IMR-90 (cell line): ENCODE measurements around the gene RNF32. TPM values are rescaled to one million over a fixed set of nuclear protein-coding genes. Genes with fewer than 3 reads are reported as not detected.

Source experiments
- ATAC-seq: fragments of 200-7000 bp; cut with Tn5 transposase; 2 replicates; pipeline ENCODE4 v1.9.1; 2020; ENCODE audit warnings: low read depth, mild to moderate bottlenecking, moderate library complexity
- BruUV-seq: library from RNA; stranded (reverse); fragments of 400-500 nt; replicated peaks from 2 replicates; lab custom pipeline; 2021; lab: Mats Ljungman, UMichigan
- CTCF ChIA-PET: fragments of 300-600 bp; formaldehyde crosslinking; extraction: SDS; loops from one replicate; lab custom pipeline; 2021; ENCODE audit warnings: antibody characterized with exemption; lab: Yijun Ruan, JAX
- POLR2A ChIA-PET: fragments of 300-600 bp; sonication (Branson Sonifier 250); formaldehyde crosslinking; loops from one replicate; lab custom pipeline; 2022; ENCODE audit warnings: antibody characterized with exemption; ENCODE audit not compliant: unreplicated experiment; lab: Charles Lee
- DNase-seq: peaks from one replicate; pipeline ENCODE4 v3.0.0; 2013
- H2AFZ ChIP-seq: replicated peaks from 2 replicates; pipeline ENCODE3; 2013; ENCODE audit warnings: low read length, mild to moderate bottlenecking; ENCODE audit not compliant: poor library complexity
- H2AK5ac ChIP-seq: 2 replicates; pipeline ENCODE4 v1.6.1; 2013; ENCODE audit warnings: low read depth, low read length, inconsistent platforms
- H2AK9ac ChIP-seq: replicated peaks from 2 replicates; pipeline ENCODE3; 2013; ENCODE audit warnings: mild to moderate bottlenecking, low read depth, low read length, moderate library complexity; ENCODE audit not compliant: poor library complexity
- H2BK120ac ChIP-seq: 2 replicates; pipeline ENCODE4 v1.6.1; 2013; ENCODE audit warnings: low read depth, low read length, inconsistent platforms
- H2BK15ac ChIP-seq: 3 replicates; pipeline ENCODE4 v1.6.1; 2013; ENCODE audit warnings: low read depth, low read length, inconsistent platforms
- H2BK20ac ChIP-seq: 2 replicates; pipeline ENCODE4 v1.6.1; 2013; ENCODE audit warnings: low read depth, mild to moderate bottlenecking, inconsistent platforms, low read length, moderate library complexity
- H2BK5ac ChIP-seq: 2 replicates; pipeline ENCODE4 v1.6.1; 2013; ENCODE audit warnings: mild to moderate bottlenecking, low read depth, low read length, inconsistent platforms; ENCODE audit not compliant: poor library complexity, severe bottlenecking
- H3K14ac ChIP-seq: replicated peaks from 2 replicates; pipeline ENCODE4 v1.6.1; 2013; ENCODE audit warnings: low read depth, low read length, inconsistent platforms
- H3K18ac ChIP-seq: 2 replicates; pipeline ENCODE4 v1.6.1; 2013; ENCODE audit warnings: low read depth, low read length, control low read depth
- H3K23ac ChIP-seq: 2 replicates; pipeline ENCODE4 v1.6.1; 2013; ENCODE audit warnings: low read depth, low read length, inconsistent platforms
- H3K27ac ChIP-seq: 2 replicates; pipeline ENCODE4 v1.5.1; 2013; ENCODE audit warnings: mild to moderate bottlenecking, control low read depth, low read length; ENCODE audit not compliant: insufficient read depth
- H3K27me3 ChIP-seq: 2 replicates; pipeline ENCODE4 v1.6.1; 2013; ENCODE audit warnings: low read length; ENCODE audit not compliant: control insufficient read depth, insufficient read depth
- H3K36me3 ChIP-seq: 2 replicates; pipeline ENCODE4 v1.6.1; 2013; ENCODE audit warnings: low read length, mixed read lengths; ENCODE audit not compliant: control insufficient read depth, insufficient read depth
- H3K4ac ChIP-seq: 2 replicates; pipeline ENCODE4 v1.6.1; 2013; ENCODE audit warnings: low read depth, low read length, inconsistent platforms
- H3K4me1 ChIP-seq: 2 replicates; pipeline ENCODE4 v1.6.1; 2013; ENCODE audit warnings: low read length, mixed read lengths; ENCODE audit not compliant: control insufficient read depth, insufficient read depth
- H3K4me2 ChIP-seq: 2 replicates; pipeline ENCODE4 v1.6.1; 2013; ENCODE audit warnings: low read depth, mild to moderate bottlenecking, control low read depth, low read length, moderate library complexity
- H3K4me3 ChIP-seq: 2 replicates; pipeline ENCODE4 v1.5.1; 2013; ENCODE audit warnings: low read depth, mild to moderate bottlenecking, control low read depth, low read length, moderate library complexity; ENCODE audit not compliant: insufficient read depth
- H3K56ac ChIP-seq: 2 replicates; pipeline ENCODE4 v1.6.1; 2013; ENCODE audit warnings: low read length, inconsistent platforms; ENCODE audit not compliant: insufficient read depth; ENCODE audit errors: extremely low read depth
- H3K79me1 ChIP-seq, 2 experiments: 2 replicates each; pipeline ENCODE4 v1.6.1; 2013; ENCODE audit warnings: low read length in 2 of 2, inconsistent platforms in 1 of 2, low read depth in 1 of 2
- H3K9ac ChIP-seq: 2 replicates; pipeline ENCODE4 v1.6.1; 2013; ENCODE audit warnings: low read depth, low read length, control low read depth
- H3K9me1 ChIP-seq: 2 replicates; pipeline ENCODE4 v1.6.1; 2013; ENCODE audit warnings: low read length, inconsistent platforms; ENCODE audit not compliant: insufficient read depth
- H3K9me3 ChIP-seq: 2 replicates; pipeline ENCODE4 v1.6.1; 2013; ENCODE audit warnings: low read length; ENCODE audit not compliant: control insufficient read depth, insufficient read depth
- H4K20me1 ChIP-seq: 2 replicates; pipeline ENCODE4 v1.6.1; 2013; ENCODE audit warnings: low read length, inconsistent platforms; ENCODE audit not compliant: insufficient read depth
- H4K5ac ChIP-seq: 2 replicates; pipeline ENCODE4 v1.6.1; 2013; ENCODE audit warnings: mild to moderate bottlenecking, low read depth, low read length, control low read depth
- H4K8ac ChIP-seq, 2 experiments: 2 replicates each; pipeline ENCODE4 v1.6.1; 2013; ENCODE audit warnings: low read depth in 2 of 2, low read length in 2 of 2, control low read depth in 1 of 2, inconsistent platforms in 1 of 2
- H4K91ac ChIP-seq: 2 replicates; pipeline ENCODE4 v1.6.1; 2013; ENCODE audit warnings: low read depth, low read length, inconsistent platforms; ENCODE audit not compliant: insufficient read depth
- MAFK ChIP-seq: IDR thresholded peaks from 2 replicates; pipeline ENCODE4 v1.6.1; 2012; ENCODE audit warnings: low read depth, low read length, improper control_type of control experiment
- MAZ ChIP-seq: IDR thresholded peaks from 2 replicates; pipeline ENCODE4 v1.6.1; 2012; ENCODE audit warnings: low read depth, mild to moderate bottlenecking, low read length, improper control_type of control experiment, moderate library complexity, borderline replicate concordance
- MXI1 ChIP-seq: IDR thresholded peaks from 2 replicates; pipeline ENCODE4 v1.6.1; 2012; ENCODE audit warnings: low read depth, mild to moderate bottlenecking, low read length, moderate library complexity, borderline replicate concordance
- POLR2A ChIP-seq: IDR thresholded peaks from 2 replicates; pipeline ENCODE4 v1.6.1; 2012; ENCODE audit warnings: mild to moderate bottlenecking, low read depth, low read length
- RFX5 ChIP-seq: IDR thresholded peaks from 2 replicates; pipeline ENCODE4 v1.8.0; 2012; ENCODE audit warnings: low read depth, mild to moderate bottlenecking, low read length, moderate library complexity
- WGBS, 2 experiments: methylation state at CpG; one replicate each; pipeline versions ENCODE4 v1.1.5 to v1.1.7; 2013; ENCODE audit warnings: missing lambda C conversion rate in 2 of 2; ENCODE audit not compliant: insufficient read length in 1 of 2; ENCODE audit errors: extremely low coverage in 2 of 2; 5-methylcytosine and 5-hydroxymethylcytosine counted together
- dilution Hi-C: fragments of 300-500 bp; cut with HindIII; formaldehyde crosslinking; loops from one replicate; pipeline ENCODE4 v1.14.3; 2018; ENCODE audit warnings: low sequenced_read_pairs; ENCODE audit not compliant: unreplicated experiment
- in situ Hi-C: fragments of 300-500 bp; cut with MboI; formaldehyde crosslinking; loops from 3 replicates; pipeline ENCODE4 v1.14.3; 2019; ENCODE audit warnings: low sequenced_read_pairs, inconsistent platforms, mixed read lengths
- intact Hi-C: fragments of 100-400 bp; cut with micrococcal nuclease; formaldehyde crosslinking; loops from 2 replicates; pipeline ENCODE4 v1.10.0; 2022
- polyA plus RNA-seq, 3 experiments: library from polyadenylated mRNA; depleted of rRNA; stranded (reverse); fragments of >200 nt; gene quantifications; 2 replicates each; pipeline ENCODE4 v1.2.3, GENCODE V29; 2012; ENCODE audit warnings: low replicate concordance in 1 of 3
- total RNA-seq: library from RNA; depleted of rRNA; stranded (reverse); fragments of >200 nt; gene quantifications from 2 replicates; pipeline ENCODE4 v1.2.3, GENCODE V29; 2012

RNF32 gene
- total and polyA plus RNA-seq, 2 of the 4 experiments (the other 2 are of a cell fraction), result 0.36 to 0.63 TPM

GRCh38 chr7:156703209-156703608, 62.6 kb downstream of the RNF32 start:
- Histone ChIP-seq H3K9me3 (no peaks in the 10 kb centered on the region), H3K4me1 (no peaks in the 10 kb centered on the region), H3K9ac (no peak overlapping the region), H3K9me1 (no peaks in the 10 kb centered on the region; the same call in 1 of the 2 replicates), H2BK20ac (no peak overlapping the region), H4K20me1 (no peaks in the 10 kb centered on the region), H3K56ac (no peak overlapping the region), H3K27ac (no peak overlapping the region), H3K27me3 (no peaks in the 10 kb centered on the region), H4K5ac (no peak overlapping the region), H2AFZ (no peak overlapping the region), H4K91ac (no peak overlapping the region), H3K36me3 (no peaks in the 10 kb centered on the region), H3K4me2 (no peak overlapping the region), H3K18ac (no peak overlapping the region), H4K8ac (no peak overlapping the region), H2AK5ac (no peak overlapping the region), H3K79me1 (no peaks in the 10 kb centered on the region), H3K4me3 (no peak overlapping the region), H2BK5ac (no peak overlapping the region), H3K14ac (no peak overlapping the region), H3K4ac (no peak overlapping the region), H2BK15ac (no peak overlapping the region), H2BK120ac (no peak overlapping the region), H2AK9ac (no peak overlapping the region), H3K23ac (no peak overlapping the region)
- POLR2A ChIA-PET, result no interaction called here
- dilution Hi-C loops, result no loop called here
- ATAC-seq (no peak; the same call in 1 of the 2 replicates), DNase-seq (no peak)
- in situ Hi-C loops, result no loop called here
- no TSS peak for BruUV-seq
- CTCF ChIA-PET, result no interaction called here
- TF ChIP-seq POLR2A (no peak), MAZ (no peak), MXI1 (no peak), RFX5 (no peak), MAFK (no peak)
- intact Hi-C loops, result no loop called here
- WGBS, 2 experiments, result 40% methylated on average over 1 of the region's 4 CpGs; no CpG with 5 or more reads in 1 of the 2 experiments
